HepG2 (cell line): Measurements from ENCODE around the gene THRAP3. TPM values are rescaled to one million over a fixed set of nuclear protein-coding genes. Genes with fewer than 3 reads are reported as not detected.
A peak's percentile ranks its signal among the peaks of the same experiment; 100 is the strongest.

Experiments
- ATAC-seq: fragments of 200-7000 bp; cut with Tn5 transposase; 3 replicates; pipeline ENCODE4 v1.9.1; 2020; ENCODE audit warnings: mild to moderate bottlenecking, moderate library complexity
- BruUV-seq: library from RNA; stranded (reverse); fragments of 400-500 nt; replicated peaks from 2 replicates; lab custom pipeline; 2021; lab: Mats Ljungman, UMichigan
- CTCF ChIA-PET: fragments of 300-600 bp; formaldehyde crosslinking; extraction: SDS; loops from one replicate; lab custom pipeline; 2021; ENCODE audit warnings: low total read pairs, inconsistent platforms, low intra/inter-chr PET ratio; lab: Yijun Ruan, JAX
- POLR2A ChIA-PET: fragments of 350-600 bp; sonication (Branson Sonifier 250); formaldehyde crosslinking; loops from one replicate; lab custom pipeline; 2020; ENCODE audit warnings: antibody characterized with exemption, inconsistent platforms; lab: Yijun Ruan, JAX
- DNase-seq: peaks from one replicate; pipeline ENCODE4 v3.0.0-alpha.2; 2015; ENCODE audit warnings: low spot score
- FAIRE-seq: peaks from 3 replicates; lab custom pipeline; 2011; peaks lifted over from hg19 to GRCh38; lab: Jason Lieb, UNC
- H2AFZ ChIP-seq: one replicate; pipeline ENCODE4 v1.6.1; 2011; ENCODE audit warnings: low read length, inconsistent platforms
- H3K27ac ChIP-seq: fragments of 300-600 bp; 3 replicates; pipeline ENCODE4 v1.8.0; 2011; ENCODE audit warnings: mixed run types, mild to moderate bottlenecking, mixed read lengths, low read length, inconsistent platforms; ENCODE audit not compliant: insufficient read depth; ENCODE audit errors: extremely low read length
- H3K27me3 ChIP-seq, 2 experiments: fragments of 200-600 bp in 1 of 2; 2 replicates in 1 of 2; 3 replicates in 1 of 2; pipeline versions ENCODE4 v1.6.0 to v1.8.0; 2011; ENCODE audit warnings: low read length in 2 of 2, mild to moderate bottlenecking in 2 of 2, moderate library complexity in 2 of 2, inconsistent platforms in 1 of 2; ENCODE audit not compliant: insufficient read depth in 2 of 2, control insufficient read depth in 1 of 2
- H3K36me3 ChIP-seq, 2 experiments: fragments of 200-600 bp in 1 of 2; replicated peaks in 1 of 2; 2 replicates in 1 of 2; 3 replicates in 1 of 2; pipeline versions ENCODE4 v1.5.1 to v1.8.0; 2011; ENCODE audit warnings: low read length in 2 of 2, inconsistent platforms in 1 of 2; ENCODE audit not compliant: insufficient read depth in 2 of 2, control insufficient read depth in 1 of 2
- H3K4me1 ChIP-seq: 2 replicates; pipeline ENCODE4 v1.5.1; 2012; ENCODE audit warnings: low read length, inconsistent platforms; ENCODE audit not compliant: insufficient read depth
- H3K4me2 ChIP-seq: 2 replicates; pipeline ENCODE4 v1.6.0; 2011; ENCODE audit warnings: low read depth, low read length, inconsistent platforms
- H3K4me3 ChIP-seq, 3 experiments: fragments of 200-600 bp in 1 of 3; sonication (generic), shearing (Covaris generic) in 1 of 3; replicated peaks in 1 of 3; 2 replicates each; pipeline ENCODE4 v1.5.1; 2011 to 2016; ENCODE audit warnings: low read length in 3 of 3, inconsistent platforms in 2 of 3, low read depth in 2 of 3, mild to moderate bottlenecking in 2 of 3, control low read depth in 1 of 3, mixed read lengths in 1 of 3; ENCODE audit not compliant: insufficient read depth in 1 of 3
- H3K79me2 ChIP-seq: one replicate; pipeline ENCODE4 v1.6.1; 2011; ENCODE audit warnings: low read length, inconsistent platforms; ENCODE audit not compliant: insufficient read depth
- H3K9ac ChIP-seq: 2 replicates; pipeline ENCODE4 v1.6.0; 2011; ENCODE audit warnings: mild to moderate bottlenecking, low read depth, low read length, inconsistent platforms; ENCODE audit not compliant: insufficient read depth
- H3K9me3 ChIP-seq: 2 replicates; pipeline ENCODE4 v1.5.1; 2012; ENCODE audit warnings: mild to moderate bottlenecking, low read length
- H4K20me1 ChIP-seq: 2 replicates; pipeline ENCODE4 v1.6.0; 2011; ENCODE audit warnings: inconsistent platforms, mild to moderate bottlenecking, low read length, moderate library complexity; ENCODE audit not compliant: insufficient read depth
- ATRX ChIP-seq: sonication (generic); formaldehyde crosslinking; IDR thresholded peaks from 2 replicates; pipeline ENCODE4 v1.4.0; 2020; ENCODE audit warnings: missing genetic modification reagents, borderline replicate concordance
- FIP1L1 ChIP-seq: fragments of 200-400 bp; formaldehyde crosslinking; IDR thresholded peaks from 2 replicates; pipeline ENCODE4 v1.6.1; 2018; ENCODE audit warnings: low read depth, mild to moderate bottlenecking, low read length, moderate library complexity, borderline replicate concordance; ENCODE audit not compliant: insufficient read depth
- FOSL2 ChIP-seq: sonication (generic); formaldehyde crosslinking; IDR thresholded peaks from 2 replicates; pipeline ENCODE4 v1.4.0; 2020; ENCODE audit warnings: missing genetic modification reagents
- MLX ChIP-seq: IDR thresholded peaks from 2 replicates; pipeline ENCODE4 v1.6.1; 2016
- RBM22 ChIP-seq: fragments of 200-400 bp; formaldehyde crosslinking; optimal IDR thresholded peaks from 2 replicates; pipeline ENCODE3; 2017; ENCODE audit warnings: mild to moderate bottlenecking, low read length, moderate library complexity
- TBL1XR1 ChIP-seq: fragments of 150-350 bp; IDR thresholded peaks from 2 replicates; pipeline ENCODE4 v1.6.1; 2014; ENCODE audit warnings: borderline replicate concordance, low read length; ENCODE audit not compliant: partially characterized antibody
- THRA ChIP-seq: sonication (generic); formaldehyde crosslinking; IDR thresholded peaks from 2 replicates; pipeline ENCODE4 v1.4.0; 2020; ENCODE audit warnings: missing genetic modification reagents, borderline replicate concordance
- ZNF205 ChIP-seq: IDR thresholded peaks from 2 replicates; pipeline ENCODE4 v1.6.1; 2018; ENCODE audit warnings: missing biosample characterization, missing genetic modification reagents
- ZNF512B ChIP-seq: sonication (generic); formaldehyde crosslinking; IDR thresholded peaks from 2 replicates; pipeline ENCODE4 v1.5.1; 2020; ENCODE audit warnings: missing genetic modification reagents, mild to moderate bottlenecking, borderline replicate concordance
- ZNF776 ChIP-seq: sonication (generic); formaldehyde crosslinking; IDR thresholded peaks from 2 replicates; pipeline ENCODE4 v1.4.0; 2020; ENCODE audit warnings: mild to moderate bottlenecking, missing genetic modification reagents
- WGBS: methylation state at CpG from one replicate; pipeline ENCODE4 v1.1.6; 2017; ENCODE audit warnings: low lambda C conversion rate; 5-methylcytosine and 5-hydroxymethylcytosine counted together
- in situ Hi-C: cut with HindIII; loops from 2 replicates; pipeline ENCODE4 v1.10.0; 2017; ENCODE audit warnings: low pct_unique_long_range_greater_than_20kb; ENCODE audit not compliant: extremely low pct_ligation_motif_present
- intact Hi-C: fragments of 100-400 bp; cut with micrococcal nuclease; formaldehyde crosslinking; loops from one replicate; pipeline ENCODE4 v1.10.0; 2022; ENCODE audit not compliant: unreplicated experiment
- polyA plus RNA-seq, 8 experiments: library from polyadenylated mRNA; depleted of rRNA in 3 of 8; stranded (reverse) in 7 of 8; unstranded in 1 of 8; fragments of >200 nt; fragmentation: Illumina TruSeq in 4 of 8; extraction: Trizol in 4 of 8; gene quantifications; 2 replicates each; pipeline versions ENCODE4 v1.2.1 to v1.2.3, GENCODE V29; 2011 to 2016; ENCODE audit warnings: low read depth in 4 of 8, missing spikeins in 1 of 8, mixed read lengths in 1 of 8; ENCODE audit not compliant: insufficient read depth in 1 of 8
- total RNA-seq, 5 experiments: library from RNA; depleted of rRNA; stranded (reverse); fragments of >200 nt; fragmentation: Illumina TruSeq; extraction: Trizol; gene quantifications; 2 replicates each; pipeline ENCODE4 v1.2.3, GENCODE V29; 2016; ENCODE audit warnings: low read depth in 1 of 5

The THRAP3 gene
- total and polyA plus RNA-seq, 2 of the 13 experiments (the other 11 are each of a cell fraction or from before 2014, with no cell fraction given), result 45.0 to 92.6 TPM

- TF ChIP-seq ZNF512B, result no peak
- TF ChIP-seq MLX (CRISPR knock-in tag), result no peak
Measured at GRCh38 chr1:36256558-36257374, 32.5 kb downstream of the THRAP3 start (continued).

- peak; percentile 70 for ATAC-seq
- ChIA-PET POLR2A (no interaction called here), CTCF (no interaction called here)
- no peak overlapping the region for H3K4me3 ChIP-seq
- FAIRE-seq, result no peak
- H3K4me2 ChIP-seq, result no peak overlapping the region
- H4K20me1 ChIP-seq, result peaks cover 48% of the 10 kb centered on the region
- intact Hi-C loops (no loop called here), in situ Hi-C loops (no loop called here)
- peaks cover 61% of the 10 kb centered on the region for H3K4me1 ChIP-seq
- H3K36me3 ChIP-seq, result peaks cover 6 to 27% of the 10 kb centered on the region in 2 experiments; a peak in 4 of 5 replicates
- BruUV-seq, result no TSS peak
- H3K27me3 ChIP-seq, result no peaks in the 10 kb centered on the region
- H3K79me2 ChIP-seq, result peaks cover 88% of the 10 kb centered on the region
- no peak overlapping the region for H2AFZ ChIP-seq
- WGBS, result 95% methylated on average over 2 of the region's 2 CpGs
- no peak for TF ChIP-seq ATRX (CRISPR knock-in tag)
- TF ChIP-seq ZNF776, result no peak
- TF ChIP-seq FIP1L1, result no peak
- no peak for TF ChIP-seq THRA (CRISPR knock-in tag)
- peak; percentile 54 for TF ChIP-seq RBM22
- TF ChIP-seq FOSL2 (CRISPR knock-in tag), result peak; percentile 45
- TF ChIP-seq TBL1XR1, result no peak
- TF ChIP-seq ZNF205 (CRISPR knock-in tag), result no peak
- DNase-seq, result peak; percentile 27
- H3K9me3 ChIP-seq, result no peaks in the 10 kb centered on the region
- H3K27ac ChIP-seq, result peak overlapping the region; percentile 9
- H3K9ac ChIP-seq, result no peak overlapping the region
Measured at GRCh38 chr1:36257375-36257767, 33.1 kb downstream of the THRAP3 start.
